CD4-positive, alpha-beta T cell (primary cell): Measurements from ENCODE around the gene CAMTA1. TPM values are rescaled to one million over a fixed set of nuclear protein-coding genes. Genes with fewer than 3 reads are reported as not detected.

Source experiments
- ATAC-seq: fragments of 200-7000 bp; cut with Tn5 transposase; one replicate; pipeline ENCODE4 v1.10.0; 2022; ENCODE audit warnings: mild to moderate bottlenecking; ENCODE audit not compliant: poor library complexity
- CTCF ChIA-PET: fragments of 350-600 bp; sonication (Branson Sonifier 250); formaldehyde crosslinking; loops from one replicate; lab custom pipeline; 2021; ENCODE audit warnings: antibody characterized with exemption, inconsistent platforms; lab: Charles Lee
- POLR2A ChIA-PET: fragments of 350-600 bp; sonication (Branson Sonifier 250); formaldehyde crosslinking; loops from one replicate; lab custom pipeline; 2021; ENCODE audit warnings: antibody characterized with exemption, inconsistent platforms; lab: Charles Lee
- DNase-seq, 14 experiments: peaks; one replicate each; pipeline ENCODE4 v3.0.0-alpha.2; 2013 to 2020; ENCODE audit warnings: mixed read lengths in 2 of 14
- H3K27ac ChIP-seq, 2 donors: one replicate each; pipeline versions ENCODE4 v1.5.1 to v1.7.0; 2013; ENCODE audit warnings: low read length in 2 of 2, low read depth in 1 of 2, mild to moderate bottlenecking in 1 of 2
- H3K27me3 ChIP-seq, 2 experiments: 1 replicate in 1 of 2; 2 replicates in 1 of 2; pipeline versions ENCODE4 v1.6.1 to v1.7.0; 2013; ENCODE audit warnings: low read length in 2 of 2, control low read depth in 1 of 2, mild to moderate bottlenecking in 1 of 2, moderate library complexity in 1 of 2; ENCODE audit not compliant: insufficient read depth in 2 of 2, control insufficient read depth in 1 of 2
- H3K36me3 ChIP-seq: one replicate; pipeline ENCODE4 v1.6.1; 2013; ENCODE audit warnings: low read length, control low read depth; ENCODE audit not compliant: insufficient read depth
- H3K4me1 ChIP-seq: one replicate; pipeline ENCODE4 v1.6.1; 2013; ENCODE audit warnings: low read length, control low read depth; ENCODE audit not compliant: insufficient read depth
- H3K4me3 ChIP-seq: one replicate; pipeline ENCODE4 v1.5.1; 2013; ENCODE audit warnings: mild to moderate bottlenecking, low read length, moderate library complexity
- H3K9me3 ChIP-seq, 2 experiments: 1 replicate in 1 of 2; 2 replicates in 1 of 2; pipeline versions ENCODE4 v1.6.1 to v1.7.0; 2013; ENCODE audit warnings: low read length in 2 of 2, mild to moderate bottlenecking in 2 of 2, control low read depth in 1 of 2, moderate library complexity in 1 of 2; ENCODE audit not compliant: control insufficient read depth in 1 of 2, insufficient read depth in 1 of 2
- H3K27ac Mint-ChIP-seq: one replicate; pipeline ENCODE4 v1.8.0; 2020; ENCODE audit warnings: mixed read lengths
- H3K27me3 Mint-ChIP-seq: one replicate; pipeline ENCODE4 v1.8.0; 2021; ENCODE audit warnings: mixed read lengths
- H3K36me3 Mint-ChIP-seq: one replicate; pipeline ENCODE4 v1.8.0; 2021; ENCODE audit warnings: low read depth, mixed read lengths
- H3K4me1 Mint-ChIP-seq: one replicate; pipeline ENCODE4 v1.8.0; 2021; ENCODE audit warnings: low read depth, mixed read lengths
- H3K4me3 Mint-ChIP-seq: one replicate; pipeline ENCODE4 v1.8.0; 2020; ENCODE audit warnings: mild to moderate bottlenecking, mixed read lengths
- H3K9me3 Mint-ChIP-seq: one replicate; pipeline ENCODE4 v1.8.0; 2020; ENCODE audit warnings: mixed read lengths
- CTCF ChIP-seq: fragments of 200-600 bp; IDR thresholded peaks from one replicate; pipeline ENCODE4 v1.8.0; 2022; ENCODE audit warnings: antibody characterized with exemption, mild to moderate bottlenecking
- intact Hi-C, 2 experiments: fragments of 100-400 bp; cut with DNase I in 1 of 2; cut with micrococcal nuclease in 1 of 2; formaldehyde crosslinking; loops; one replicate each; pipeline versions ENCODE4 v1.15.1 to v1.9.0; 2023 to 2025; cut with DNase I, micrococcal nuclease
- total RNA-seq, 174 experiments: library from RNA in 2 of 174; stranded (reverse) in 2 of 174; gene quantifications; one replicate each; pipeline ENCODE4 v1.2.3 and lab custom pipeline; 2021 to 2026

The CAMTA1 gene
- total RNA-seq, 2 experiments from 2014 or later, result 38.6 to 39.3 TPM

GRCh38 chr1:6986281-6986680, 201.0 kb downstream of the CAMTA1 start:
- Mint-ChIP-seq H3K27me3 (no peaks in the 10 kb centered on the region), H3K27ac (no peak overlapping the region), H3K9me3 (peaks cover under 1% of the 10 kb centered on the region), H3K36me3 (no peaks in the 10 kb centered on the region), H3K4me1 (no peaks in the 10 kb centered on the region), H3K4me3 (no peak overlapping the region)
- DNase-seq (peak in 1 of 14 experiments; percentile 10), ATAC-seq (no peak)
- Histone ChIP-seq H3K9me3 (no peaks in the 10 kb centered on the region), H3K36me3 (no peaks in the 10 kb centered on the region), H3K4me3 (no peak overlapping the region), H3K4me1 (no peaks in the 10 kb centered on the region), H3K27me3 (peaks cover 0 to 3% of the 10 kb centered on the region in 2 experiments), H3K27ac (no peak overlapping the region)
- TF ChIP-seq CTCF, result no peak
- intact Hi-C loops, result no loop called here
- ChIA-PET CTCF (no interaction called here), POLR2A (no interaction called here)

GRCh38 chr1:6987940-6988339, 202.7 kb downstream of the CAMTA1 start:
- Histone ChIP-seq H3K27ac (no peak overlapping the region), H3K4me1 (no peaks in the 10 kb centered on the region), H3K9me3 (no peaks in the 10 kb centered on the region), H3K36me3 (no peaks in the 10 kb centered on the region), H3K27me3 (peaks cover 0 to 3% of the 10 kb centered on the region in 2 experiments), H3K4me3 (no peak overlapping the region)
- Mint-ChIP-seq H3K4me1 (no peaks in the 10 kb centered on the region), H3K27ac (no peak overlapping the region), H3K9me3 (peaks cover 6% of the 10 kb centered on the region), H3K27me3 (no peaks in the 10 kb centered on the region), H3K36me3 (no peaks in the 10 kb centered on the region), H3K4me3 (no peak overlapping the region)
- ChIA-PET CTCF (no interaction called here), POLR2A (no interaction called here)
- DNase-seq, result peak in 1 of 14 experiments; percentile 11
- intact Hi-C loops, result no loop called here
- TF ChIP-seq CTCF, result no peak
- no peak for ATAC-seq

GRCh38 chr1:6988796-6989195, 203.5 kb downstream of the CAMTA1 start:
- intact Hi-C loops, result no loop called here
- H3K4me3 Mint-ChIP-seq, result no peak overlapping the region
- TF ChIP-seq CTCF, result no peak
- POLR2A ChIA-PET, result no interaction called here
- no peaks in the 10 kb centered on the region for H3K36me3 Mint-ChIP-seq
- peaks cover 6% of the 10 kb centered on the region for H3K9me3 Mint-ChIP-seq
- H3K36me3 ChIP-seq, result no peaks in the 10 kb centered on the region
- H3K27ac ChIP-seq, result no peak overlapping the region
- H3K27ac Mint-ChIP-seq, result no peak overlapping the region
- H3K4me1 ChIP-seq, result no peaks in the 10 kb centered on the region
- H3K4me1 Mint-ChIP-seq, result no peaks in the 10 kb centered on the region
- H3K27me3 ChIP-seq, result peaks cover 0 to 3% of the 10 kb centered on the region in 2 experiments
- H3K27me3 Mint-ChIP-seq, result no peaks in the 10 kb centered on the region
- DNase-seq, result no peak
- H3K9me3 ChIP-seq, result no peaks in the 10 kb centered on the region
- CTCF ChIA-PET, result no interaction called here
- H3K4me3 ChIP-seq, result no peak overlapping the region
- ATAC-seq, result no peak
